Cardiac muscle cell (in vitro differentiated cells and primary cell): ENCODE measurements around the gene DPY19L1. TPM values are rescaled to one million over a fixed set of nuclear protein-coding genes. Genes with fewer than 3 reads are reported as not detected.

Source experiments
- DNase-seq, 2 donors: peaks; one replicate each; pipeline versions ENCODE4 v3.0.0 to v3.0.0-alpha.2; 2010 to 2017; ENCODE audit warnings: low read depth in 1 of 2, low spot score in 1 of 2
- H3K27ac ChIP-seq: fragments of 200-600 bp; sonication (generic); 2 replicates; pipeline ENCODE4 v1.5.1; 2016
- H3K27me3 ChIP-seq: fragments of 200-600 bp; sonication (generic); 2 replicates; pipeline ENCODE4 v1.6.0; 2016; ENCODE audit warnings: control low read depth
- H3K36me3 ChIP-seq: fragments of 200-600 bp; sonication (generic); 2 replicates; pipeline ENCODE4 v1.5.1; 2016; ENCODE audit warnings: control low read depth
- H3K4me1 ChIP-seq: fragments of 200-600 bp; sonication (generic); 2 replicates; pipeline ENCODE4 v1.8.1; 2017; ENCODE audit warnings: low read depth, mild to moderate bottlenecking, mixed run types
- H3K4me3 ChIP-seq: fragments of 200-600 bp; sonication (generic); 2 replicates; pipeline ENCODE4 v1.5.1; 2016; ENCODE audit warnings: mild to moderate bottlenecking
- H3K9me3 ChIP-seq: fragments of 200-600 bp; sonication (generic); 2 replicates; pipeline ENCODE4 v1.5.1; 2017; ENCODE audit warnings: low read depth, mild to moderate bottlenecking, control low read depth
- CTCF ChIP-seq: IDR thresholded peaks from 2 replicates; pipeline ENCODE4 v1.5.1; 2012; ENCODE audit warnings: low read depth, mild to moderate bottlenecking, low read length
- polyA plus RNA-seq: library from polyadenylated mRNA; unstranded; fragments of >200 nt; fragmentation: Nextera tagmentation; extraction: Ambion mirVana; gene quantifications from 2 replicates; pipeline ENCODE4 v1.2.1, GENCODE V29; 2016
- total RNA-seq: library from RNA; depleted of rRNA; stranded (reverse); fragments of >200 nt; gene quantifications from 2 replicates; pipeline ENCODE4 v1.2.3, GENCODE V29; 2016

The DPY19L1 gene
- total and polyA plus RNA-seq, 2 experiments from 2014 or later: 20.8 to 21.4 TPM

DNA sequence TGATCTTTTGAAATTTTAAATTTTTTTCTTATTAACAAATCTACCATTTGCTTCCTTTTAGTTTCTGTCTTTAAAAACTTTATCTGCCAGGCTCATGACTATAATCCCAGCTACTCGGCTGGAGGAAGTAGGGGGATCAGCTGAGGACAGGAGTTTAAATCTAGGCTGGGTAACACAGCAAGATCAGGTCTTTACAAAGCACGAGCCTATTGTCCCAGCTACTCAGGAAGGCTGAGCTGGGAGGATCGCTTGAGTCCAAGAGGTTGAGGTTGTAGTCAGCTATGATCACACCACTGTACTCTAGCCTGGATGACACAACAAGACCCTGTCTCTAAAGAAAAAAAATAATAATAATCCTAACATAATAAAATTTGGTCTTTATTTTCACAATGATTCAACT is 17.5 kb downstream of the DPY19L1 start:
- H3K36me3 ChIP-seq: no peaks in the 10 kb centered on the region
- no peak overlapping the region for H3K4me3 ChIP-seq
- no peak for DNase-seq
- H3K27me3 ChIP-seq: no peaks in the 10 kb centered on the region
- no peak for TF ChIP-seq CTCF
- peaks cover 7% of the 10 kb centered on the region for H3K4me1 ChIP-seq
- no peaks in the 10 kb centered on the region for H3K9me3 ChIP-seq
- H3K27ac ChIP-seq: no peak overlapping the region

DNA sequence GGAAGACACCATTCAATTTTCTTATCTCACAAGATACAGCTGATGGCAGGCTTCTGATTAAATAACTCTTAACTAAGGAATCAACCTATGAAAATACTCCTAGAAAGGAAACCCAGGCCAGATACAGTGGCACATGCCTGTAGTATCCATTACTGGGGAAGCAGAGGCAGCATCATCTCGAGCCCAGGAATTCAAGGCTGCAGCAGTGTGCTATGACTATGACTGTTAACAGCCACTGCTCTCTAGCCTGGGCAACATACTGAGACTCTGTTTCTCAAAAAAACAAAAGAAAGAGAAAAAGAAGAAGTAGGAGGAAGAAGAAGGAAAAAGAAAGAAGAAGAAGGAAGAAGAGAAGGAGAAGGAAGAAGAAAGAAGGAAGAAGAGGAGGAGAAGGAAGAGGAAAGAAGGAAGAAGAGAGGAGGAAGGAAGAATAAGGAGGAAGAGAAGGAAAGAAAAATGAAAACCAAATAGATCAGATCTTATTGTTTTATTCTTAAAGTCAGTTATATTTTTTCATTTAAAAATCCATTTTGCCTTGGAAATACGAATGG is 18.0 kb downstream of the DPY19L1 start:
- H3K9me3 ChIP-seq: no peaks in the 10 kb centered on the region
- no peak for DNase-seq
- H3K4me3 ChIP-seq: no peak overlapping the region
- peaks cover 7% of the 10 kb centered on the region for H3K4me1 ChIP-seq
- H3K27me3 ChIP-seq: no peaks in the 10 kb centered on the region
- TF ChIP-seq CTCF: no peak
- no peak overlapping the region for H3K27ac ChIP-seq
- H3K36me3 ChIP-seq: no peaks in the 10 kb centered on the region

DNA sequence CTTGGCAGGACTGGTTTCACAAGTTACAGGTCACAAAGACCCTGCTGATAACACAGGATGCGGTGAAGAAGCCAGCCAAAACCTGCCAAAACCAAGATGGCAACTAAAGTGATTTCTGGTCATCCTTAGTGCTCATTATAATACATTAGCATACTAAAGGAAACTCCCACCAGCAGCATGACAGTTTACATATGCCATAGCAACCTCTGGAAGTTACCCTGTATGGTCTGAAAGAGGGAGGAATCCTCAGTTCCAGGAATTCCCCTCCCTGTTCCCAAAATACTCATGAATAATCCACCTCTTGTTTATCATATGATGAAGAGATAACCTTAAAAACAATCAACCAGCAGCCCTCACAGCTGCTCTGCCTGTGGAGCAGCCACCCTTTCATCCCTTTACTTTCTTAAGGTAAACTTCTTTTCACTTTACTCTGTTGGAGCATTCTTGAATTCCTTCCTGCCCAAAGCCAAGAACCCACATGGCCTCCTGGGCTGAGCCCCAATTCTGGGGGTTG is 21.9 kb downstream of the DPY19L1 start:
- H3K9me3 ChIP-seq: no peaks in the 10 kb centered on the region
- peaks cover 4% of the 10 kb centered on the region for H3K36me3 ChIP-seq
- H3K27me3 ChIP-seq: no peaks in the 10 kb centered on the region
- no peak for DNase-seq
- no peak overlapping the region for H3K27ac ChIP-seq
- TF ChIP-seq CTCF: no peak
- no peaks in the 10 kb centered on the region for H3K4me1 ChIP-seq
- no peak overlapping the region for H3K4me3 ChIP-seq

GRCh38 chr7:35012160-35012559 is 25.1 kb downstream of the DPY19L1 start:
- no peak for TF ChIP-seq CTCF
- Histone ChIP-seq H3K4me1 (no peaks in the 10 kb centered on the region), H3K27ac (no peak overlapping the region), H3K36me3 (peaks cover 4% of the 10 kb centered on the region), H3K9me3 (no peaks in the 10 kb centered on the region), H3K4me3 (no peak overlapping the region), H3K27me3 (no peaks in the 10 kb centered on the region)
- DNase-seq: no peak

DNA sequence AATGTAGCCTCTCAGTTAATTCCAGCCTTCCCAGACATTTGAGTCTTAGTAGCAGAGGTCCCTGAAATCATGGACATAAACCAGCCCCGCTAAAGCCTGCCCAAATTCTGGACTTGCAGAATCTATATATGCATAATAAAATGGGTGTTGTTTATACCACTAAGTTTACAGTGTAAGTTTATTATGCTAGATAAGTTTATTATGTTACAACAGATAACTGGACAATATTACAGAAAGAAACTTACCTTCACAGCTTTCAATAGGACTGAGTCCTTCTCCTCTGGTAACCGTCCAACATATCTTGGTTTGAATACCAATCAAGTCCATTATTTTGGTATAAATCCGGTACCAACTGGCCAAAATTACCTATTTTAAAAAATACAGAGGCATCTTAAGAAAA is 26.2 kb downstream of the DPY19L1 start:
- Histone ChIP-seq H3K36me3 (peaks cover 4% of the 10 kb centered on the region), H3K27ac (no peak overlapping the region), H3K9me3 (no peaks in the 10 kb centered on the region), H3K4me3 (no peak overlapping the region), H3K27me3 (no peaks in the 10 kb centered on the region), H3K4me1 (no peaks in the 10 kb centered on the region)
- no peak for DNase-seq
- no peak for TF ChIP-seq CTCF

DNA sequence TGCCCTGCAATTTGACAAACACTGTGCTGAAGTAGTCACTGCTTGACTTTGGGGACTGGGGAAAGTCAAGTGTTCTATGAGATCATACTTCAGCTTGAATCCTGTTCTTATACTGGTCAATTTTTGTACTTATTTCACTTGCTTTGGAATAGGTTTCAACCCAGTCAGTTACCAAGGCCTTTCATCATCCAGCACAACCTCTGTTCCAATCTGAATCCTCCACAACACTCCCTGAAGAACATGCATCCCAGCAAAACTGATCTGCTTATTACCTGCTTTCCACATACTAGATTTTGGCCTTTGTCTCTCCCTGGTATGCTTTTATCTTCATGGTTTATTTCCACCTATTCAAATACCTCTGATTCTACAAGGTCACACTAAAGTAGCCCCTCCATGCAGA is 29.5 kb downstream of the DPY19L1 start:
- Histone ChIP-seq H3K27me3 (no peaks in the 10 kb centered on the region), H3K36me3 (peaks cover 1% of the 10 kb centered on the region), H3K4me3 (no peak overlapping the region), H3K9me3 (no peaks in the 10 kb centered on the region), H3K4me1 (peaks cover 15% of the 10 kb centered on the region), H3K27ac (no peak overlapping the region)
- TF ChIP-seq CTCF: no peak
- no peak for DNase-seq
